ENCODE results near the gene MTHFS.

DNA sequence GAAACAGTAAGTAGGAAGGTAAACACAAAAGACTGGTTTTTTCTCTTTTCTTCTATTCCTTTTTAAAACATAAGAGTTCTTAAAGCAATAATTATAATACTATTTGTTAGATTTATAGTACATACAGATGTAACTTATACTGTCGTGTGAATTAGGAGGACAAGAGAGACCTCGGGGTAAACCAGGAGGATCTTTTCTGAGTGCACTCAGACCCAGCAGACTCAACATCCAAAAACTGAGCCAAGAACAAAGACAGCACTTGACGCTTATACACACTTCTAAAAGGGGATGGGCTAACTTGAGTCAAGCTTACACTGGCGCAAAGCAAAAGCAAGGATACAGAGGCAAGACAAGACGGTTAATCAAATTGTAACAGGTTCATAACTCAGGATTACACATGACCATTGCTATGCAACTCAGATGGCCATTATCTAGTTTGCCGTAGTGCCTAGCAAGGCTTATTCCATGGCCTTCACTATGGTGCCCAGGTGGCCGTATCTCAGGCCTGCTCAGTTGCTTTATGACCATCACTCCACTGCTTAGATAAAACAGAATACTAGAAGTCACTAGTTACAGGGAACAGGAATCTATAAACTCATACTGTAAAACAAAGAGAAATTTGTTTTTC lies 18.6 kb downstream of the MTHFS start:
- TF ChIP-seq POLR2AphosphoS5 (IDR thresholded peaks at IDR 0.05) (no peak), EP300 (conservative IDR thresholded peaks at IDR 0.05; ENCODE audit: poor library complexity, severe bottlenecking) (no peak)
